Activated T-helper 2 cell treated with anti-CD3 and anti-CD28 coated beads, Interferon-gamma antibody, Interleukin-2, Interleukin-4, amounts not matched to agents 10 μg/mL and 5 μg/mL and 100 μg/mL, durations not matched to agents 14 hours and 24 hours and 36 hours (primary cell): Measurements from ENCODE around the gene MAPKAPK3. TPM values are rescaled to one million over a fixed set of nuclear protein-coding genes. Genes with fewer than 3 reads are reported as not detected.
A peak's percentile ranks its signal among the peaks of the same experiment; 100 is the strongest.
"Not testable (repeated sequence)": the region's sequence is repeated elsewhere in the genome, so short reads cannot be mapped to it uniquely, and the experiment has no call there.

Experiments
- DNase-seq: peaks from one replicate; pipeline ENCODE4 v3.0.0; 2021; ENCODE audit warnings: low spot score
- H3K27ac Mint-ChIP-seq: one replicate; pipeline ENCODE4 v1.8.0; 2021; ENCODE audit warnings: mixed read lengths
- H3K27me3 Mint-ChIP-seq: one replicate; pipeline ENCODE4 v1.8.0; 2021; ENCODE audit warnings: low read depth, mixed read lengths
- H3K36me3 Mint-ChIP-seq: one replicate; pipeline ENCODE4 v1.8.0; 2021; ENCODE audit warnings: low read depth, mixed read lengths
- H3K4me1 Mint-ChIP-seq: one replicate; pipeline ENCODE4 v1.8.0; 2021; ENCODE audit warnings: low read depth, mixed read lengths
- H3K4me3 Mint-ChIP-seq: one replicate; pipeline ENCODE4 v1.8.0; 2021; ENCODE audit warnings: low read depth, mild to moderate bottlenecking, moderate library complexity, mixed read lengths
- H3K9me3 Mint-ChIP-seq: one replicate; pipeline ENCODE4 v1.8.0; 2021; ENCODE audit warnings: mixed read lengths
- intact Hi-C: fragments of 100-400 bp; cut with micrococcal nuclease; formaldehyde crosslinking; loops from one replicate; pipeline ENCODE4 v1.15.1; 2023
- total RNA-seq: library from RNA; stranded (reverse); gene quantifications from 2 replicates; pipeline ENCODE4 v1.2.3, GENCODE V29; 2022

Gene MAPKAPK3
- total RNA-seq, 1 donor from 2014 or later, result 190 TPM

DNA sequence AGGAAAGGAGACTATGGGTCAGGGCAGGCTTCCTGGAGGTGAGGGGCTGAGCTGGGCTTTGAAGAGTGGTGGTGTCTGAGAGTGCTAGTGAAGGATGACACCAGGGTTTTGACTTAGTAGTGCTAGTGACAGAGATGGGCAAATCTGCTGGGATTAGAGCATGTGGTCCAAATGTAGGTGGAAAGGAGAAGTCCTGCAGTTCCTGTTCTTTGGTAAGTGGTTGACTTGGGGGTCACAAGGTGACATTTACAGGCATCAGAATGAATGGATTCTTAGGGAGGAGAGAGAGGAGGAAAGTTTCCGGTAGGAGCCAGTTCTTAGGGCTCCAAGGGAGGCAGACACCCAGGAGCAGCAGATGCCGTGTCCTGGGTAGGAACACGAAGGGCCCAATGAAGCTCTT, 57.0 kb downstream of the MAPKAPK3 start:
- intact Hi-C loops, result loop anchor here (5.0 kb wide), 1 partner anchor 102 kb away; no protein-coding TSS in a partner anchor
- Mint-ChIP-seq H3K4me3 (peak overlapping the region; percentile 75), H3K4me1 (peaks cover 12% of the 10 kb centered on the region), H3K27ac (no peak overlapping the region), H3K9me3 (no peaks in the 10 kb centered on the region), H3K27me3 (peaks cover 46% of the 10 kb centered on the region), H3K36me3 (no peaks in the 10 kb centered on the region)
- DNase-seq, result no peak

DNA sequence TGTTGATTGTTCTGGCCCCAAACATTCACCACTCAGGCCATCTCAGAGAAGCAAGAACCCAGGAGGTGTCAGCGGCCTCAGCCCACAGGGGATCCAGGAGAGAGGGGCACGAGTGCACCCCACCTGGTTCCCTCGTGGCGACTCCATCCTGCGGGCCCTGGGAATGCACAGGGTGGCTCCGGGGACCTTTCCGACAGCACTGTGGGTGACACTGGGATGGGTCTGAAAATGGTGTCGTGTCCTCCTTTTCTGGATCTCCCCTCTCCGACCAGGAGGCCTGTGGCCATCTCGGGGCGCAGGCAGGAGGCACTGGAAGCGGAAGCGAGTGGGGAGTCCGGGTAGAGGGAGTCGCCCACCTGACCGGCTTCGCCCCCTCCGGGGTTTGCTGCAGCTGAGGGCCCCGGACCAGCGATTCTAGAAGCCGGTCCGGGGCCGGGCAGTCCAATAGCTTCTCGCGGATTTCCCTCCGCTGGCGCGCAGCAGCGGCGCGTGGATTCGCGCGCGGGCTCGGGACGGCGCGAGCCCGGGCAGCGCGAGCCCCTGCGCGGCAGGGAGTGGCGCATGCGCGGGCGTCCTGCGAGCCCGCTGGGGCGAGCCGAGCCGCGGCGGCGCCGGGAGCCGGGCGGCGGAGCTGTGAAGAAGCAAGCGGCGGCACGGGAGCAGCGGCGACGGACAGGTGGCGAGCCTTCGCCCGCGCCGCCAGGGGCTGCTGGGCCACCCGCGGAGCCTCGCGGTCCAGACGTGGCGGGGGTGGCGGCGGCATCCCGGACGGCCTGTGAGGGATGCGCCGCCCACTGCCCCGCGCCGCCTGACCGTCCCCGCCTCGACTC, 57.6 kb downstream of the MAPKAPK3 start, which contains the start of gene DOCK3:
TSS of gene DOCK3 (plus strand) at position 579 of the 830 bp plus-strand sequence. CDS start 337 bp downstream, outside the sequence.
- H3K4me3 Mint-ChIP-seq, result peak within 1 kb of the TSS; percentile 75

DNA sequence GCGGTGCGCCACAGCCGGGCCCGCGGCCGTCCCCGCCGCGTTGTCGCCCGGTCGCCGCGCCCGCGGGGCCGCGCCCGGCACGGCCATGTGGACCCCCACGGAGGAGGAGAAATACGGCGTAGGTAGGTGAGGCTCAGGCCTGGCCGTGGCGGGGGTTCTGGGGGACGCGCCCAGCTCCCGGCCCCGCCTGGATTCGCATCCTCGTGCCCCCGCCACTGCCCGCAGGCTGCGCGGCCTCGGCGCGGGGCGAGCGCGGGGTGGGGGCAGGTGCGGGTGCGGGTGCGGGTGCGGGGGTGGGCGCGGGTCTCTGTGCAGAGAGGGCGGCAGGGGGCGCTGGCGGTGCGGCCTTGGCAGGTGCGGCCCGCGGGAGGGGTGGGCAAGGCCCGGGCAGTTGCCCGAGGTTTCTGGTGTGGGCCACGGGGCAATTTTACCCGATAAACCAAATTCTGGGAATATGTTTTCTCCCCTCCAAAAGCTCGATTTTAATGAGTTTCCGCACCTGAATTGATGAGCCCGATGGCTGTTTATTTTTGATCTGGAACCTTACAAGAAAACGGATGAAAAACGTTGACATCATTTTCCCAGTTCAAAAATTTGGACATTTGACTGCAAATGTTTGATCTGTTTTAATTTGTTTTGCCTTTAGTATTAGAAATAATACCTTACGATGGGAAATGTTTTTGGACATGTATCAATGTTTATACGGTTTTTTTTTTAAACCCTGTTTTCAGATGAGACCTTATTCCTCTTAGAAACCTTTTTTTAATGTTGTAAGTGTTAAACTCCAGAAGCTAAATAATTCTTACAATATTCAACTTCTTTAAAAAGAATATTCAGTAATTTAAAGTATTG, 58.5 kb downstream of the MAPKAPK3 start:
- Mint-ChIP-seq H3K27ac (no peak overlapping the region), H3K36me3 (no peaks in the 10 kb centered on the region), H3K4me1 (peaks cover 12% of the 10 kb centered on the region), H3K27me3 (peaks cover 50% of the 10 kb centered on the region), H3K4me3 (peak overlapping the region; percentile 69), H3K9me3 (no peaks in the 10 kb centered on the region)
- no peak for DNase-seq
- intact Hi-C loops, result no loop called here

More for the DNA sequence above, 57.6 kb downstream of the MAPKAPK3 start, which contains the start of gene DOCK3:
- H3K36me3 Mint-ChIP-seq, result no peaks in the 10 kb centered on the region
- no peak within 1 kb of the TSS for H3K27ac Mint-ChIP-seq
- no peaks in the 10 kb centered on the region for H3K9me3 Mint-ChIP-seq
- H3K4me1 Mint-ChIP-seq, result peaks cover 12% of the 10 kb centered on the region
- DNase-seq, result peak; percentile 56
- intact Hi-C loops, result loop anchor here (5.0 kb wide), 1 partner anchor 102 kb away; no protein-coding TSS in a partner anchor
- H3K27me3 Mint-ChIP-seq, result peaks cover 49% of the 10 kb centered on the region

DNA sequence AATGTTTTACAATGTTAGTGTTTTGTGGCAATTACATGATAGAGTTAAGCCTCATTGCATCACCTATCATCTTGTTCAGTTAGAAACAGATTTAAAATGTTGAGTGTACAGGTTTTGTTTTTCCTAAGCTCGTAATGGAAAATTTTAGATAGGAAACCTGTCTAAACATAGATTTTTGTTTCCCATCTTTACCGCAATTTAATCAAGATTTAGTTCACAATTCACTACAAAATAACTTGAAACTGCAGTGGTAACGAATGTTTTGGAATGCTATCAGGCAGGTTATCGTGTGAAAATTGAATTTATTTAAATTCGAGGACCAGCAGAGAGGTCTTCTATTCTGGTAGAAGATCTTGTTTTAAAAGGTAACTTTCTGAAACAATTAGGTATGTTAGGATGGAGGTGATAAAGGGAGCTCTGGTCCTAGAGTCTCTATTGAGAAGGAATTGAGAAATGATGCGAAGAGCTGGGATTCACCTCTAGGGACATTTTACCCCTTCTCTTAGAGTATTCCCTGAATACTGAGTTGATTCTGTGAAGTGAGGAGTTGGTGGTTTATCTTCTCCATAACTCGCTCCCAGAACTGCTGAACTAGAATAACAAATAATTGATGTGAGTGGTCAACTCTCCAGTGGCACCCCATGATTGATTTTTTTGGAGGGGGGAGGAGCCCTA, 59.2 kb downstream of the MAPKAPK3 start:
- Mint-ChIP-seq H3K4me1 (peaks cover 12% of the 10 kb centered on the region), H3K27me3 (peaks cover 52% of the 10 kb centered on the region), H3K9me3 (no peaks in the 10 kb centered on the region), H3K36me3 (no peaks in the 10 kb centered on the region), H3K4me3 (peak overlapping the region; percentile 31), H3K27ac (no peak overlapping the region)
- no peak for DNase-seq
- intact Hi-C loops, result no loop called here

GRCh38 chr3:50687127-50687751, 70.3 kb downstream of the MAPKAPK3 start:
- H3K27me3 Mint-ChIP-seq, result peaks cover 11% of the 10 kb centered on the region
- no peaks in the 10 kb centered on the region for H3K4me1 Mint-ChIP-seq
- H3K27ac Mint-ChIP-seq, result no peak overlapping the region
- no peak for DNase-seq
- H3K36me3 Mint-ChIP-seq, result no peaks in the 10 kb centered on the region
- intact Hi-C loops, result no loop called here
- no peaks in the 10 kb centered on the region for H3K9me3 Mint-ChIP-seq
- H3K4me3 Mint-ChIP-seq, result no peak overlapping the region

GRCh38 chr3:50687916-50688315, 71.0 kb downstream of the MAPKAPK3 start:
- DNase-seq, result no peak
- no peaks in the 10 kb centered on the region for H3K36me3 Mint-ChIP-seq
- no peak overlapping the region for H3K27ac Mint-ChIP-seq
- no peaks in the 10 kb centered on the region for H3K9me3 Mint-ChIP-seq
- H3K4me3 Mint-ChIP-seq, result no peak overlapping the region
- H3K27me3 Mint-ChIP-seq, result peaks cover 10% of the 10 kb centered on the region
- intact Hi-C loops, result no loop called here
- no peaks in the 10 kb centered on the region for H3K4me1 Mint-ChIP-seq

DNA sequence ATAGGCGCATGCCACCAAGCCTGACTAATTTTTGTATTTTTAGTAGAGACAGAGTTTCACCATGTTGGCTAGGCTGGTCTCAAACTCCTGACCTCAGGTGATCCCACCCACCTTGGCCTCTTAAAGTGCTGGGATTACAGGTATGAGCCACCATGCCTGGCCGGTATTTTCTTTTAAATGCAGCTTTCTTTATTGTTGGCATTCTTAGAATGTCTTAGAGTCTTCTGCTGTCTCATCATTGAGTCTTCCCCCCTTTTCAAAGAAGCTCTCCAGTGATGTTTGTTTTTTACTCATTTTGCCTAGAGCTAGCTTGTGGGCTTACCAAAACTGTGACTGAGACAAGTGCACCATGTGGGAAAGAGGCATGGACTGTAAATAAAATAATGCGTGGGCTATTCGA, 71.7 kb downstream of the MAPKAPK3 start:
- not testable (repeated sequence) for H3K4me3 Mint-ChIP-seq, H3K36me3 Mint-ChIP-seq

DNA sequence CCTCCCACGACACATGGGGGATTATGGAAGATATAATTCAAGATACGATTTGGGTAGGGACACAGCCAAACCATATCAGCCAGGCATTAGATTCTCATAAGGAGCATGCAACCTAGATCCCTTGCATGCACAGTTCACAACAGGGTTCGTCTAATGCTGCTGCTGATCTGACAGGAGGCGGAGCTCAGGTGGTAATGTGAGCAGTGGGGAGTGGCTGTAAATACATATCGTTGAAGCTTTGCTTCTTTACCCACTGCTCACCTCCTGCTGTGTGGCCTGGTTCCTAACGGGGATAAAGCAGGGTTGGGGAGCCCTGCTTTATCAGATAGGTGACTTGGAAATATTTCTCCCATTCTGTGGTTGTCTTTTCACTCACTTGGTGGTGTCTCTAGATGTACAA, 72.6 kb downstream of the MAPKAPK3 start:
- intact Hi-C loops, result no loop called here
- DNase-seq, result no peak
- H3K9me3 Mint-ChIP-seq, result no peaks in the 10 kb centered on the region
- H3K4me3 Mint-ChIP-seq, result no peak overlapping the region
- H3K36me3 Mint-ChIP-seq, result no peaks in the 10 kb centered on the region
- no peaks in the 10 kb centered on the region for H3K4me1 Mint-ChIP-seq
- no peak overlapping the region for H3K27ac Mint-ChIP-seq
- peaks cover 4% of the 10 kb centered on the region for H3K27me3 Mint-ChIP-seq

More for the DNA sequence above, 71.7 kb downstream of the MAPKAPK3 start:
- H3K27me3 Mint-ChIP-seq, H3K9me3 Mint-ChIP-seq, H3K4me1 Mint-ChIP-seq, H3K27ac Mint-ChIP-seq, intact Hi-C loops, DNase-seq: not testable (repeated sequence)

DNA sequence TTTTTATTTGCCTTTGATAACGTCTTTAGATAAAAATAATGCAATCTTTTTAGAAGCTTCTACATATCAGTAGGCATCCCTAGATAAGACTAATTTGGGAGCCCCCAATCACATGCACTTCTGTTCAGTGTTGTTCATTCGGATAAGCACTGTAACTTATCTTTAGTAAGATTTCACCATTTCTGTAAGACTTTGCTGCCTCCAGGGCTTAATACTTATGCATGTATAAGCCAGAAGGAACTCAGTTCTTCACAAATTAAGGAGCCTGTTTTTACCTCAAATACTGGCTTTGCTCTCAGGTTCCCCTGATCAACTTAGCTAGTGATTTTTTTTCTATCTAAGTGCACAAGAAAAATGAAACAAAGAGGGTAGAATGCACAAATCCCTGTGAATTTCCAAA, 78.1 kb downstream of the MAPKAPK3 start:
- Mint-ChIP-seq H3K27ac (no peak overlapping the region), H3K36me3 (no peaks in the 10 kb centered on the region), H3K9me3 (peaks cover 17% of the 10 kb centered on the region), H3K27me3 (no peaks in the 10 kb centered on the region), H3K4me1 (no peaks in the 10 kb centered on the region), H3K4me3 (no peak overlapping the region)
- no peak for DNase-seq
- intact Hi-C loops, result no loop called here

- no peak for DNase-seq
- Mint-ChIP-seq H3K27ac (no peak overlapping the region), H3K4me1 (no peaks in the 10 kb centered on the region), H3K27me3 (peaks cover 1% of the 10 kb centered on the region), H3K4me3 (no peak overlapping the region), H3K36me3 (no peaks in the 10 kb centered on the region), H3K9me3 (peaks cover 17% of the 10 kb centered on the region)
- intact Hi-C loops, result no loop called here
These were observed 79.3 kb downstream of the MAPKAPK3 start for GRCh38 chr3:50696276-50696675.

DNA sequence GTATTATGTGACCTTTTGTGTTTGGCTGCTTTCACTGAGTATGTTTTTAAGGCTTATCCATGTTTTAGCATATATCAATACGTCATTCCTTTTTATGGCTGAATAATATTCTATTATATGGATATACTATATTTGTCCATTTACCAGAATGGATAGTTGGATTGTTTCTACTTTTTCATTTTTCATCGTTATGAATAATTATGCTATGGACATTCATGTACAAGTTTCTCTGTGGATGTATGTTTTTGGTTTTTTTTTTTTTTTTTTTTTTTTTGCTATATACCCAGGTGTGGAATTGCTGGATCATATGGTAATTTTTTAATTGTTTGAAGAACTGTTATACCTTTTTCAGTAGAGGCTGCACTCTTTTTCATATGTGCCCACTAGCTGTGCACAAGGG, 81.3 kb downstream of the MAPKAPK3 start:
- no peak for DNase-seq
- no peak overlapping the region for H3K27ac Mint-ChIP-seq
- intact Hi-C loops, result no loop called here
- H3K9me3 Mint-ChIP-seq, result peaks cover 17% of the 10 kb centered on the region
- no peaks in the 10 kb centered on the region for H3K4me1 Mint-ChIP-seq
- peaks cover 3% of the 10 kb centered on the region for H3K27me3 Mint-ChIP-seq
- H3K36me3 Mint-ChIP-seq, result no peaks in the 10 kb centered on the region
- H3K4me3 Mint-ChIP-seq, result no peak overlapping the region
